SK-N-SH (cell line): ENCODE data around the gene LDB1. TPM values are rescaled to one million over a fixed set of nuclear protein-coding genes. Genes with fewer than 3 reads are reported as not detected.

Experiments used
- CTCF ChIA-PET: fragments of 300-600, 350-600 bp; formaldehyde crosslinking; extraction: SDS; loops from one replicate; lab custom pipeline; 2021; lab: Yijun Ruan, JAX
- POLR2A ChIA-PET: fragments of 350-600 bp; sonication (Branson Sonifier 250); formaldehyde crosslinking; extraction: SDS; loops from one replicate; lab custom pipeline; 2020; ENCODE audit warnings: antibody characterized with exemption, inconsistent platforms; lab: Yijun Ruan, JAX
- DNase-seq: peaks from one replicate; pipeline ENCODE4 v3.0.0; 2012
- H2AFZ ChIP-seq: fragments of 200-600 bp; sonication (generic); 2 replicates; pipeline ENCODE4 v1.8.1; 2016; ENCODE audit warnings: antibody characterized with exemption, mild to moderate bottlenecking, low read depth
- H3F3A ChIP-seq: fragments of 200-600 bp; sonication (generic); replicated peaks from 2 replicates; pipeline ENCODE3; 2016; ENCODE audit warnings: antibody characterized with exemption, mild to moderate bottlenecking; ENCODE audit not compliant: insufficient read depth
- H3K27ac ChIP-seq, 2 experiments: fragments of 200-500 bp in 1 of 2; fragments of 200-600 bp in 1 of 2; sonication (Bioruptor generic) in 1 of 2; sonication (generic), shearing (Covaris generic) in 1 of 2; 2 replicates each; pipeline versions ENCODE4 v1.5.1 to v1.6.1; 2014 to 2016; ENCODE audit warnings: low read depth in 2 of 2, inconsistent platforms in 1 of 2, low read length in 1 of 2, mild to moderate bottlenecking in 1 of 2, mixed read lengths in 1 of 2
- H3K27me3 ChIP-seq: fragments of 200-600 bp; sonication (generic), shearing (Covaris generic); 2 replicates; pipeline ENCODE4 v1.6.1; 2016; ENCODE audit warnings: mixed run types; ENCODE audit not compliant: insufficient read depth
- H3K36me3 ChIP-seq, 2 experiments: fragments of 200-500 bp in 1 of 2; fragments of 200-600 bp in 1 of 2; sonication (Bioruptor generic) in 1 of 2; sonication (generic) in 1 of 2; replicated peaks in 1 of 2; 2 replicates each; pipeline versions ENCODE3 to v1.5.1; 2014 to 2016; ENCODE audit warnings: low read length in 1 of 2, mild to moderate bottlenecking in 1 of 2; ENCODE audit not compliant: insufficient read depth in 2 of 2, control insufficient read depth in 1 of 2
- H3K4me1 ChIP-seq, 2 experiments: fragments of 200-500 bp in 1 of 2; fragments of 200-600 bp in 1 of 2; sonication (Bioruptor generic) in 1 of 2; sonication (generic), shearing (Covaris generic) in 1 of 2; 2 replicates each; pipeline versions ENCODE4 v1.5.1 to v1.6.1; 2014 to 2016; ENCODE audit warnings: low read depth in 1 of 2, low read length in 1 of 2, mixed run types in 1 of 2; ENCODE audit not compliant: insufficient read depth in 2 of 2, control insufficient read depth in 1 of 2
- H3K4me2 ChIP-seq: fragments of 200-600 bp; sonication (generic), shearing (Covaris generic); 2 replicates; pipeline ENCODE4 v1.6.1; 2017; ENCODE audit warnings: mixed run types
- H3K4me3 ChIP-seq, 2 experiments: fragments of 200-500 bp in 1 of 2; fragments of 200-600 bp in 1 of 2; sonication (Bioruptor generic) in 1 of 2; sonication (generic), shearing (Covaris generic) in 1 of 2; 2 replicates each; pipeline versions ENCODE4 v1.5.1 to v1.8.1; 2014 to 2016; ENCODE audit warnings: low read depth in 2 of 2, inconsistent platforms in 1 of 2, low read length in 1 of 2, mild to moderate bottlenecking in 1 of 2, mixed read lengths in 1 of 2, moderate library complexity in 1 of 2
- H3K79me2 ChIP-seq: fragments of 200-600 bp; sonication (generic); 2 replicates; pipeline ENCODE4 v1.8.1; 2017; ENCODE audit warnings: mild to moderate bottlenecking; ENCODE audit not compliant: insufficient read depth
- H3K9ac ChIP-seq: fragments of 200-600 bp; sonication (generic); 2 replicates; pipeline ENCODE4 v1.6.1; 2017; ENCODE audit warnings: mixed run types
- H3K9me2 ChIP-seq: fragments of 200-600 bp; sonication (generic); 2 replicates; pipeline ENCODE4 v1.6.1; 2017; ENCODE audit warnings: mixed run types
- H3K9me3 ChIP-seq: fragments of 200-600 bp; sonication (generic); 2 replicates; pipeline ENCODE4 v1.6.1; 2017; ENCODE audit warnings: mixed run types, mild to moderate bottlenecking, moderate library complexity
- H4K20me1 ChIP-seq: fragments of 200-600 bp; sonication (generic); 2 replicates; pipeline ENCODE4 v1.6.1; 2017; ENCODE audit warnings: mild to moderate bottlenecking, mixed run types; ENCODE audit not compliant: insufficient read depth
- EZH2phosphoT487 ChIP-seq: fragments of 200-600 bp; sonication (generic); IDR thresholded peaks from 2 replicates; pipeline ENCODE4 v1.6.1; 2017; ENCODE audit warnings: low read depth, mixed run types, mild to moderate bottlenecking, antibody characterized with exemption, moderate library complexity, borderline replicate concordance
- FOSL2 ChIP-seq: IDR thresholded peaks from 2 replicates; pipeline ENCODE4 v1.4.0; 2012; ENCODE audit warnings: low read depth, mild to moderate bottlenecking, moderate library complexity, borderline replicate concordance
- GATA2 ChIP-seq: sonication (generic); formaldehyde crosslinking; IDR thresholded peaks from 2 replicates; pipeline ENCODE4 v1.5.0; 2020; ENCODE audit warnings: mild to moderate bottlenecking, missing genetic modification reagents
- JUND ChIP-seq: IDR thresholded peaks from 2 replicates; pipeline ENCODE4 v1.4.0; 2012
- MXI1 ChIP-seq: IDR thresholded peaks from 2 replicates; pipeline ENCODE4 v1.6.1; 2012; ENCODE audit warnings: mild to moderate bottlenecking, low read depth, low read length, improper control_type of control experiment
- POLR2AphosphoS5 ChIP-seq: IDR thresholded peaks from 2 replicates; pipeline ENCODE4 v1.6.1; 2012; ENCODE audit warnings: low read depth, low read length
- REST ChIP-seq: IDR thresholded peaks from 2 replicates; pipeline ENCODE4 v1.6.1; 2012; ENCODE audit warnings: mild to moderate bottlenecking, low read depth, low read length, moderate library complexity
- RXRA ChIP-seq: IDR thresholded peaks from 2 replicates; pipeline ENCODE4 v1.4.0; 2012; ENCODE audit warnings: low read depth, mild to moderate bottlenecking, borderline replicate concordance
- SIN3A ChIP-seq: IDR thresholded peaks from 2 replicates; pipeline ENCODE4 v1.6.1; 2012; ENCODE audit warnings: low read depth, mild to moderate bottlenecking, low read length, moderate library complexity, borderline replicate concordance
- SMC3 ChIP-seq: IDR thresholded peaks from 2 replicates; pipeline ENCODE4 v1.6.1; 2012; ENCODE audit warnings: low read depth, low read length, improper control_type of control experiment
- TCF12 ChIP-seq: IDR thresholded peaks from 2 replicates; pipeline ENCODE4 v1.4.0; 2012
- TEAD4 ChIP-seq: IDR thresholded peaks from 2 replicates; pipeline ENCODE4 v1.4.0; 2012; ENCODE audit warnings: mild to moderate bottlenecking, borderline replicate concordance; ENCODE audit not compliant: insufficient read depth
- USF2 ChIP-seq: fragments of 150-350 bp; IDR thresholded peaks from 2 replicates; pipeline ENCODE4 v1.6.1; 2017; ENCODE audit warnings: antibody characterized with exemption, low read length, low read depth, borderline replicate concordance
- YY1 ChIP-seq: IDR thresholded peaks from 2 replicates; pipeline ENCODE4 v1.4.0; 2012; ENCODE audit warnings: low read depth, mild to moderate bottlenecking
- WGBS: methylation state at CpG from one replicate; pipeline ENCODE4 v1.1.6; 2017; ENCODE audit warnings: low lambda C conversion rate; 5-methylcytosine and 5-hydroxymethylcytosine counted together
- polyA plus RNA-seq, 3 experiments: library from polyadenylated mRNA; depleted of rRNA; stranded (reverse); fragments of >200 nt; gene quantifications; 2 replicates each; pipeline ENCODE4 v1.2.3, GENCODE V29; 2012
- TF ChIP-seq, protein P1 (sequence below): fragments of 200-600 bp; sonication (generic); IDR thresholded peaks from 2 replicates; pipeline ENCODE4 v1.6.1; 2017; ENCODE audit warnings: antibody characterized with exemption, mild to moderate bottlenecking, moderate library complexity
- TF ChIP-seq, protein P2 (sequence below): IDR thresholded peaks from 2 replicates; pipeline ENCODE4 v1.4.0; 2012; ENCODE audit warnings: low read depth
- TF ChIP-seq, protein P3 (sequence below): IDR thresholded peaks from 2 replicates; pipeline ENCODE4 v1.4.0; 2012; ENCODE audit warnings: low read depth, borderline replicate concordance

LDB1 gene
- polyA plus RNA-seq, 1 of the 3 experiments (the other 2 are of a cell fraction), result 85.9 TPM

DNA sequence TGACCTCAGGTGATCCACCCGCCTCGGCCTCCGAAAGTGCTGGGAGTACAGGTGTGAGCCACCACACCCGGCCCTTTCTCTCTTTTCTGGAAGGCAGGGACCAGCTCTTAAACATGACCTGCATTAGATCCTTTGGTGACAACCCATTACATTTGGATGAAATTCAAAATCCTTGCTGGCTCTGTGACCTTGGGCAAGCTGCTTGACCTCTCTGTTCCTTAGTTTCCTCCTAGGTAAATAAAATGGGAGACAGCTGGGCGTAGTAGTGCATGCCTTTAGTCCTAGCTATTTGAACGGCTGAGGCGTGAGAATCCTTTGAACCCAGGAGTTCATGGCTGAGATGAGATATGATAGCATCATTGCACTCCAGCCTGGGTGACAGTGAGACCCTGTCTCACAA lies 23.7 kb downstream of the LDB1 start:
- H2AFZ ChIP-seq, result no peak overlapping the region
- ChIA-PET POLR2A (no interaction called here), CTCF (interaction anchor here (2.1 kb wide), 1 partner anchor 24 kb away, joined by 12 read pairs; no protein-coding TSS in a partner anchor)
- peaks cover 0 to 8% of the 10 kb centered on the region in 2 experiments for H3K36me3 ChIP-seq
- H3K9me3 ChIP-seq, result no peaks in the 10 kb centered on the region
- H3K9ac ChIP-seq, result no peak overlapping the region
- DNase-seq, result no peak
- H3K27me3 ChIP-seq, result no peaks in the 10 kb centered on the region
- 94% methylated on average over 7 of the region's 7 CpGs for WGBS
- H3K9me2 ChIP-seq, result no peaks in the 10 kb centered on the region
- no peaks in the 10 kb centered on the region for H3K79me2 ChIP-seq
- H3K4me1 ChIP-seq, result no peaks in the 10 kb centered on the region
- no peak overlapping the region for H3K27ac ChIP-seq
- H3F3A ChIP-seq, result peaks cover 5% of the 10 kb centered on the region
- no peaks in the 10 kb centered on the region for H4K20me1 ChIP-seq
- TF ChIP-seq SIN3A, result no peak
- TF ChIP-seq GATA2 (CRISPR knock-in tag), result no peak
- no peak for TF ChIP-seq RXRA
- no peak for TF ChIP-seq TEAD4
- TF ChIP-seq YY1, result no peak
- no peak for TF ChIP-seq JUND
- TF ChIP-seq, protein P1, sequence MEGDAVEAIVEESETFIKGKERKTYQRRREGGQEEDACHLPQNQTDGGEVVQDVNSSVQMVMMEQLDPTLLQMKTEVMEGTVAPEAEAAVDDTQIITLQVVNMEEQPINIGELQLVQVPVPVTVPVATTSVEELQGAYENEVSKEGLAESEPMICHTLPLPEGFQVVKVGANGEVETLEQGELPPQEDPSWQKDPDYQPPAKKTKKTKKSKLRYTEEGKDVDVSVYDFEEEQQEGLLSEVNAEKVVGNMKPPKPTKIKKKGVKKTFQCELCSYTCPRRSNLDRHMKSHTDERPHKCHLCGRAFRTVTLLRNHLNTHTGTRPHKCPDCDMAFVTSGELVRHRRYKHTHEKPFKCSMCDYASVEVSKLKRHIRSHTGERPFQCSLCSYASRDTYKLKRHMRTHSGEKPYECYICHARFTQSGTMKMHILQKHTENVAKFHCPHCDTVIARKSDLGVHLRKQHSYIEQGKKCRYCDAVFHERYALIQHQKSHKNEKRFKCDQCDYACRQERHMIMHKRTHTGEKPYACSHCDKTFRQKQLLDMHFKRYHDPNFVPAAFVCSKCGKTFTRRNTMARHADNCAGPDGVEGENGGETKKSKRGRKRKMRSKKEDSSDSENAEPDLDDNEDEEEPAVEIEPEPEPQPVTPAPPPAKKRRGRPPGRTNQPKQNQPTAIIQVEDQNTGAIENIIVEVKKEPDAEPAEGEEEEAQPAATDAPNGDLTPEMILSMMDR, result no peak
- TF ChIP-seq, protein P2, sequence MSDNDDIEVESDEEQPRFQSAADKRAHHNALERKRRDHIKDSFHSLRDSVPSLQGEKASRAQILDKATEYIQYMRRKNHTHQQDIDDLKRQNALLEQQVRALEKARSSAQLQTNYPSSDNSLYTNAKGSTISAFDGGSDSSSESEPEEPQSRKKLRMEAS, result no peak
- TF ChIP-seq, protein P3, sequence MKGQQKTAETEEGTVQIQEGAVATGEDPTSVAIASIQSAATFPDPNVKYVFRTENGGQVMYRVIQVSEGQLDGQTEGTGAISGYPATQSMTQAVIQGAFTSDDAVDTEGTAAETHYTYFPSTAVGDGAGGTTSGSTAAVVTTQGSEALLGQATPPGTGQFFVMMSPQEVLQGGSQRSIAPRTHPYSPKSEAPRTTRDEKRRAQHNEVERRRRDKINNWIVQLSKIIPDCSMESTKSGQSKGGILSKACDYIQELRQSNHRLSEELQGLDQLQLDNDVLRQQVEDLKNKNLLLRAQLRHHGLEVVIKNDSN, result no peak
- no peak for TF ChIP-seq SMC3
- TF ChIP-seq, all 33 proteins: peak for 0
- Histone ChIP-seq H3K4me3 (no peak overlapping the region), H3K4me2 (no peak overlapping the region)

DNA sequence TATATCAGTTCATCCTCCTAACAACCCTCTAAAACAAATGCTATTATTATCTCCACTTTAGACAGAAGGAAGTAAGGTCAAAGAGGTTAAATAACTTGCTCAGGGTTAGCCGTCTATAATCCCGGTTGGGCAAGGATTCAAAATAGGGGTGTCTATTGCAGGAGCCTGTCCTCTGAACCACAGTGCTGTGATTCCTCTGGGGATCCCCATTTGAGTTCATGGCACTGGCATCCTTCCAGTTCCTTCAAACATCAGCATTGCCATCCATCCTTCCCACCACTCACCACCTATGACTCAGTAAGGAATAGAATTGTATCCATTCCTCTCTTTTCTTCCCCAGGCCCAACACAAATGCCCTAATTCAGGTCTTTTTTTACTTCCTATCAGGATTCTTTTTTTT lies 29.4 kb downstream of the LDB1 start:
- no peaks in the 10 kb centered on the region for H3F3A ChIP-seq
- no peaks in the 10 kb centered on the region for H3K27me3 ChIP-seq
- H3K4me3 ChIP-seq, result no peak overlapping the region
- no peak for DNase-seq
- H3K27ac ChIP-seq, result no peak overlapping the region
- H3K9ac ChIP-seq, result no peak overlapping the region
- ChIA-PET POLR2A (no interaction called here), CTCF (interaction anchor here (2.0 kb wide), 1 partner anchor 18 kb away, joined by 11 read pairs; no protein-coding TSS in a partner anchor)
- no peaks in the 10 kb centered on the region for H3K4me1 ChIP-seq
- H3K4me2 ChIP-seq, result no peak overlapping the region
- no peaks in the 10 kb centered on the region for H4K20me1 ChIP-seq
- no peak overlapping the region for H2AFZ ChIP-seq
- no peaks in the 10 kb centered on the region for H3K79me2 ChIP-seq
- H3K9me3 ChIP-seq, result no peaks in the 10 kb centered on the region
- no peaks in the 10 kb centered on the region for H3K9me2 ChIP-seq
- WGBS, result 90% methylated on average over 2 of the region's 2 CpGs
- no peaks in the 10 kb centered on the region for H3K36me3 ChIP-seq
- TF ChIP-seq, protein P3, result no peak
- no peak for TF ChIP-seq YY1
- TF ChIP-seq SIN3A, result no peak
- TF ChIP-seq RXRA, result no peak
- no peak for TF ChIP-seq FOSL2
- no peak for TF ChIP-seq SMC3
- no peak for TF ChIP-seq MXI1
- TF ChIP-seq JUND, result no peak
- TF ChIP-seq GATA2 (CRISPR knock-in tag), result no peak
- no peak for TF ChIP-seq REST
- TF ChIP-seq POLR2AphosphoS5, result no peak
- no peak for TF ChIP-seq USF2
- no peak for TF ChIP-seq EZH2phosphoT487
- TF ChIP-seq TCF12, result no peak
